ENCODE measurements around the gene KTN1.

Gene KTN1

DNA sequence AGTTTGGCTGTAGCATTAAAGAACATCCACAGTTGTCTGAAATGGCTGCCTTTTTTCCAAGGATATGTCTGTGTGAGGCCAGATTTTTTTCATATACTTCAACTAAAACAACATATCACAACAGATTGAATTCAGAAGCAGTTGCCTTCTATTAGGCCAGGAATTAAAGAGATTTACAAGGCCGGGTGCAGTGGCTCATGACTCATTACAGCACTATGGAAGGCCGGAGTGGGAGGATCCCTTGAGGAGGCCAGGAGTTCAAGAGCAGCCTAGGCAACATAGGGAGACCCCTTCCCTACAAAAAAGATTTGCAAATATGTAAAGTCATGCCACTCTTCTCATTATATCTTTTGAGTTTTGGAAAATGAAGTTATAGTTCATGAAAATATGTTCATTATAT lies 108.6 kb downstream of the KTN1 start:
- DNase-seq = no peak

DNA sequence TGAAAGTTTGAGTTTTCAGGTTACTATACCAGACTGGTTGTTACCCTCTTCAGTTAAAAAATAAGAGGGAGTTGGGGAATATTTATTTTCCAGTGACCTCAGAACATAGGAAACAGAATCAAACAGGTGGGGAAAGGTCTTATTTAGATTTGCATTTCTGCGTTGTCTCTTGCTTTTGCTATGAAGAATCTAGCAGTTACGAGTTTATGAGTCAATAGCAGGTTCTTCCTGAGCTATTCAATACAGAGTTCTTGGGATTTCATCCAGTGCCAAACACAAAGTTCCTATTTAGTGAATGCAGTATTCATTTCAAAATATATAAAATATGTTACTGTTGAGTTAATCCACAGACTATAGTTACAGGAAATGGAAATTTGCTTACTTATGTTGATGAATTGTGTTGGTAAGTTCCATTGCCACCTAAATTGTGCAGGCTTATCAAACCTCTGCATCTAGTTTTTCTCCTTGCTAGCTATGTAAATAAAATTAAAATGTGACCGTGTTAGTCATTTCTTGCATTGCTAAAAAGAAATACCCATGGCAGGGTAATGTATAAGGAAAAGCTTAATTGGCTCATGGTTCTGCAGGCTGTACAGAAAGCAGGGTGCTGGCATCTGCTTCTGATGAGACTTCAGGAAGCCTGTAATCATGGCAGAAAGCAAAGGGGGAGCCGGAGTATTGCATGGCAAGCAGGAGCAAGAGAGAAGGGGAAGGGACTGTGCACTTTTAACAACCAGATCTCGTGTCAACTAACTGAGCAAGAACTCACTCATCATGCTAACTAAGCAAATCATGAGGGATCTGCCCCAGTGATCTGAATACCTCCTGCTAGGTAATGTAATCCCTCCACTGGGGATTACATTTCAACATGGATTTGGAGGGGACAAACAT lies 110.2 kb downstream of the KTN1 start:
- no peak for DNase-seq

DNA sequence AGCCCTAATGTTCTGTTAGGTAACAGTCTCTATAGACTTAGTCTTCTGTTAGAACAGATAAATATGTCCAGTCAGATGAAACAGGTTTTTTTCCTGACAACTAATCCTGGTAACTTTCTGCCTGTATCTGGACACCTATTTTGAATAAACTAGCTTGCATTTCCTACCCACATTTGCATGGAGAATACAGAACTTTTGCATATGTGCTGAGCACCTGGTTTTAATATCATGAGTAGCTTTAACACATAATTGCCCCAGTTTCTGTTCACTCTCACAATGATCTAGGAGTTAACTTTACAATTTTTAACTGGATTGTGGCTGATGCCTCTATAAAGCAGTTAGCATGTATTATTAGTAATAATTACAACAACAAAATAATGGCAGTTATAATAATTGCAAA lies 111.7 kb downstream of the KTN1 start:
- no peak for DNase-seq

DNA sequence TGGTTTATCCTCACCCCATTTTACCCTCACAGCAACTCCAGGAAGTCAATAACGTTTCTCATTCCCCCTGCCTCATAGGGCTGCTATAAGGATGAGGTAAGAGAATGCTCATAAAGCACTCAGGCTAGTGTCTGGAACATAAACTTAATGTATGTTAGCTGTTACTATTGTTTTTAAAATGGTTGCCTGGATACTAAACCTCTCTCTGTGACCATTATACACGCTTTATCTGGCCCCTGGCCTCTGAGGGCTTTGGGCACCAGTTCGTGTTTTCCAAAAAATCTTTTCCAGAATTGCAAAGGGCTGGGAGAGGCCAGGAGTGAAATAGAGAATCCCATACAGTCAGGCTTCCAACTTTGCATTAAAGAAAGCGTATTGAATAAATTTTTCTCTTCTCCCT lies 113.9 kb downstream of the KTN1 start:
- DNase-seq = no peak

DNA sequence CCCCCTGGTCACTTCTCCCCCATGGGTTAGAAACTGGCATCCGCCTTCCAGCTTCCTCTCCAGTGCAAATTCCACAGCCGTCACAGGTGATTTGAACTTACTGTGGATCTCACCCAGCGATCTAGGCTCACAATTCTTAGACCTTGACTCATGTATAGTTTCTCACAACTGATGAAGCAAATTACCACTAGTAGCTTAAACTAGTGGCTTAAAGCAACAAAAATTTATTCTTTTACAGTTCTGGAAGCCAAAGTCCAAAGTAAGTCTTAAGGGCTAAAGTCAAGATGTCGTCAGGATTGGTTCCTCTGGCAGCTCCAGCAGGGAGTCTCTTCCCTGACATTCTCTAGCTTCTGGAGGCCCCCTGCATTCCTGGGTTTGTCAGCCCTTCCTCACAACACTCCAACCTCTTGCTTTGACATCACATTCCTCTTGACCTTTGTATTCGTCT lies 117.4 kb downstream of the KTN1 start:
- no peak for DNase-seq

DNA sequence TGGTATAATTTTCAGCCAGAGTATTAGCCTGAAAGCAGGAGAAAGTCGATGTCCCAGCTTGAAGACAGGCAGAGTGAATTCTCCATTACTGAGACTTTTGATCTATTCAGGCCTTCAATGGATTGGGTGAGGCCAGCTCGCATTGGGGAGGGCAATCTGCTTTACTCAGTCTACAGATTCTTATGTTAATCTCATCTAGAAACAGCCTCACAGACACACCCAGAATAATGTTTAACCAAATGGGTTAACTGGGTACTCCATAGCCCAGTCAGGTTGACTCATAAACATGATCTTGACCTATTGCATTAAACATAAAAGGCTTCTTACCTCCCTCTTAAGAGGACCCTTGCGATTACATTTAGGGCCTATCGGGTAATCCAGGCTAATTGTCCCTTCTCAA lies 118.0 kb downstream of the KTN1 start:
- DNase-seq = no peak

DNA sequence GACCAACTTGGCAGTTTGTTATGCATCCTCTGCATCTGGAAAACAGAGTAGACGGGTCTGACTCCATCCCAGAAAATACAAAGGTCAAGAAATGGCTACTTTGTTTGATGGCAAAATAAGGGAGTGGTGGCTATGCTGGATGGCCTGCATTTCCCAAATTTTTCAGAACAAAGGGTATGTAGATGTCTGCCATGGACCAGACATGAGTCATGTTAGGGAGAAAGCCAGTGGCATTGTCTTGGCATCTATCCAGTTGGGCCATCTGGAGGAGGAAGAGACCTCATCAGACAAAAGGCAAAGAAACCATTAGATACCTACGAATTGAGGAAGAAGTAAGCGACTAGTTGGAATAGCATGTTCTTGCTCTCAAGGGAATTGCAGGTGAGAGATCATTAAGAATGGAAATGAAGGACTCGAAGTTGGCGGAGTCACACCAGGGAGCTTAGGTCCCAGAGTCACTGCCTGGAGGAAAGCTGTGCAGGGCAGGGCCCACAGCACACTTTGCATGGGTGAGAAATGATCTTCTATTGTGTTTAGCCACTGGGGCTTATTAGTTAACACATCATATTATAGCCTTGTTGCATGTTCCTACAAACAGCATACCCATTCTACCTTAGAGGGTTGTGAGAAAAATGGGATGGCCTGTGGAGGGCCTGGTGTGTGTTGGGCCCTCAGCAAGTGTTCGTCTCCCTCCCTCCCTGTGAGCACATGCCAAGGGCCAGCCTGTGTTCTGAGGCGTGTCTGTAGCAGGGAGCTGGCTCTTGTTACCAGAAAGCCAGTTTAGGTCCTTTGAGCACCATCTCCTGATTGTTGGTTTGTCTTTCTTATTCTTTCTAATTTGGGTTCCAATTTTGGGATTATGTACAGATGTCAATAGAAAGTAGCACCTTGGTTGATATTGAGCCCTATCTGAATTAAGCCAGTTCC lies 119.4 kb downstream of the KTN1 start:
- DNase-seq = no peak

DNA sequence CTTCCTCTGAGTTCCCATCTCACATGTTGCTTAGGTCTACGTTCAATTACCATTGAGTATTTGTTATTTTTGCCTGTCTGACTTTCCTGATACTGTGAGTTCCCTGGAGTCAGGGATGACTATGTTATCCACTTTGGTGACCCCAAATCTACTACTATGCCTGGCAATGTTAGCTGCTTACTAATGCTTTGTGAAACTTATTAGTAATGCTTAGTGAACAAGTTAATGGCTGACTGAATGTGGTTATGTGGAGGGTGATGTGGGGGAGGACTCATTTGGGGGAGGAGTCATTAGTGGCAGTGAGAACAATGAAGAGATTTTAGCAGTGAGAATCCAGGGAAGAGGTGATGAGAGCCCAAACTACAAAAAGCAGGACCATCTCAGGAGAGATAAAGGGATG lies 121.6 kb downstream of the KTN1 start:
- no peak for DNase-seq

DNA sequence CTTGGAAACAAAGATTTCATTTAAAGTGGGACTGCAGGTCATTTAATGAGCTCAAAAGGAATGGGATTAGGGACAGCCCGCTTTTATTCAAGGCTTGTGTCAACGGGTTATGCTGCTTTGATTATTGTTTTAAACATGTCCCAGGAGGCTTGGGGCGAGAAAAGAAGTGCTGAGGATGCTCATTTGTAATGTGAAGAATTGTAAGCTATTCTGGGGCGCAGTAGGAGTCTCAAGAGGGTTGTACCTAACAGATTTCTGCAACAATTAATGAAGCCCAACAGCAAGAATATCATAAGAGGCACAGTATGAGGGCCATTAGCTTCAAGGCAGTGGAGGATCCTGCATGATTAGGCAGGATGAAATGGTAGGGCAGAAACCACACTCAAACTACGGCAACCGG lies 122.5 kb downstream of the KTN1 start:
- DNase-seq = no peak

DNA sequence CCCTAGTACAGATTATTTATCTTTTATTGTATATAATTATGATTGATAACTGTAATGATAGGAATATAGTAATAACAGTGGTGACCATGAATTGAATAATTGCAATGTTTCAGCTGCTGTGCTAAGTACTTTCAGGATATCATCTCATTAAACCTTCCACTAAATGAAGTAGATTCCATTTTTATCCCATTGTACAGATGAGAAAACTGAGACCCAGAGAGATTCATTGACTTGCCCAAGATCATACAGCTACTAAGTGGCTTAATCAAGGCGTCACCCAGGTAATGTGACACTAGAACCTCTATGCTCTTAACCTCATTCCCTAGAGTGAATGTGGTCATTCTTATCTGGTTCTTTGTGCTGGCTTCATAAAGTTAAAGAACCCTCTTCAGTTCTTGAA lies 124.6 kb downstream of the KTN1 start:
- DNase-seq = no peak

DNA sequence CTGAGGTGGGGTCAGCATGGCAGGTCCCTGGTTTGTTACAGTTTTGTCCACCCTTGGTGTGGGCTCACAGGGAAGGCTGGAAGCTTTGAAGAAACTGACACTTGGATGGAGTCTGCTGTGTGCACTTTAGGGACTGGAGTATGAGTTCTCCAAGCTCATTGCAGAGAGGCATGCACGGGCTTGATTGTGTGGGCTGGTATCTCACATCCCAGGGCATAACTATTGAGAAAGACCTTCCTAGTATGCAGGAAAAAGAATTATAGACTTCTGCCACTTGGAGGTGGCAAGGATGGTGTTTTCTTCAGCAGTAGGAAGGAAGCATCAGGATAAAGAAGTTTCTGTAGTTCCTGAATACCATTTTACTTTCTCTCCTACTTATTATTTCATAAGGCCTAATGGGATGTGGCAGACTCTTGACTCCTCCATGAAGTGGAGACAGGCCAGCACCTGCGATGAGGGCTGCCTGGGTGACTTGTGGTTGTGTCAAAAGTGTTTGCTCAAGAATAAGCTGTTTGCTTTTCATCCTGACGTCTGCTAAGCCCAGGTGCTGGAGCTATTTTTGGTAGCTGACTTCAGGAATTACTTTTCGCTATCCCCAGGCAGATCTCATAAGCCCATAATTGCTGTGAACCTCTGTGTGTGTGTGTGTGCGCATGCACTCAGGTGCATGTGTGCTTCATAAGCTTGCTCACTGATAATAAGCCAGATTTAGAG lies 125.8 kb downstream of the KTN1 start:
- peak; percentile 65 to 93 for DNase-seq

DNA sequence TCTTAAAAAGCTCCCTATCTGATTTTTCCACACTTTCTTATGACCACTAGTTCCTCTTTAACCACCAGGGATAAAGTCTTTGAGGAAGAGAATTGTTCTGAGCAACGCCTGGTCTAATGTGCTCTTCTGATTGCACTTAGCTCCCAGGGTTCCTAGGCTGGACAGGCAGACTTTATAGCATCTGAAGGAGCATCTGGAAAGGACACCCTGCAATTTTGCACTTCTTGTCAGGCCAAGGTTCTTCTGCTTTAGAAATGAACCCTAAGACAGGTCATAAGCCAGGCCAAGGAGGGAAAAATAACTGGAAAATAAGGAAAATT lies 126.3 kb downstream of the KTN1 start:
- DNase-seq = no peak

DNA sequence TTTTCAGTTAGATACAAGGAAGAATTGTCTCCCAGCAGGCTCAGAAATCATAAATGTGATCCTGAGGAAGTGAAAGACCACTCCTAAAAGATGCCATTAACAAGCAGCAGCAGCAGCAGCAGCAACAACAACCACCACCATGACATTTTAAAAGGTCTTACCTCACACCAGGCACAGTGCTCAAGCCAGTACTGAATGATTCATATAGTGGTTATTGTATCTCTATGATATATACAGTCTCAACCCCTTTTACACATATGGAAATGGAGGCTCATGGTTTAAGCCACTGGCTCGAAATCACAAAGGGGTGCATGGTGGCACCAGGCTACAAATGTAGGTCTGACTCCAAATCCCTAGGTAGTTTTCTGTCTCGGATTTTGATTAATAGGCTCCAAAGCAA lies 126.9 kb downstream of the KTN1 start:
- no peak for DNase-seq

DNA sequence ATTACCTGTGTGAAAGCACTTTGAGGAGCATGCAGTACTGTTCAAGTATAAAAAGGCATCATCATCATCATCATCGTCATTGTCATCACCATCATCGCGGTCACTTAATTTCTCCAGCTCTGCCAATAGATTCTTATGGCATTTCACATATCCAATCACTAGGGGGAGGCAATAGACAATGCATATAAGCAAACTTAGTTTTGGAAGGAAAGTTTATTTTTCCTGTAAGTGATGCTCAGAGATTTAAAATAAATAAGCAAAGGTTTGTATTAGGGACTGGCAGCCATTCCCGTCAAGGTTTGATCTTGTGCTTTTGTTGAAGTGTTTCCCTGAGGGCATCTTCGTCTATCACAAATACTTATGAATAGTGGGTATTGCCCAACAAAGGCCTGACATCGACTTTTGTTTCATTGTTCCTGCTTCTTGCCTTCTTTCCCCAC lies 127.4 kb downstream of the KTN1 start:
- DNase-seq = peak in 1 of 2 experiments; percentile 52

DNA sequence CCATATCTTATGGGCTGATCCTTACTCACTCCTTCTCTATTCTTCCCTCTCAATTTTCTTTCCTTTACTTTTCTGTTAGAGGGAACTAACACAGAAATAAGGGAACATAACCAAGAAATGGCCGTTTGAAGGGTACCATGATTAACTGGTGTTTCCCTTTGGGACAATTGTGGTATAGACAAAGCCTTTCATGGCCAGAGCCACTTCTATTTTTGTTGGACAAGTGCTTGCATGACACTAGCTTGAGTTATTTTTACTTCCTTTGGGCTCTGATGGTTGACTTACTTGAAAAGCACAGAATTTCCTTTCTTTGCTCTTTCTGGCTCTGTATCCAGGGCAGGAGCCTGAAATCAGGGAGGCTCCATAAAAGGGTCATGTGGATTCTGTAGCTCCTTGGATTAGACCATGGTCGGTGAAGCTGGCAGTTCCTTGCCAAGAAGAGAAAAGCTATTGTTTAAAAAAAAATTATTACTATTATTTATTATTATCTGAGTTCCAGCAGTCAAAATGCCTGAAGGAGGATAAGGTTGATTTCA lies 130.6 kb downstream of the KTN1 start:
- no peak for DNase-seq

DNA sequence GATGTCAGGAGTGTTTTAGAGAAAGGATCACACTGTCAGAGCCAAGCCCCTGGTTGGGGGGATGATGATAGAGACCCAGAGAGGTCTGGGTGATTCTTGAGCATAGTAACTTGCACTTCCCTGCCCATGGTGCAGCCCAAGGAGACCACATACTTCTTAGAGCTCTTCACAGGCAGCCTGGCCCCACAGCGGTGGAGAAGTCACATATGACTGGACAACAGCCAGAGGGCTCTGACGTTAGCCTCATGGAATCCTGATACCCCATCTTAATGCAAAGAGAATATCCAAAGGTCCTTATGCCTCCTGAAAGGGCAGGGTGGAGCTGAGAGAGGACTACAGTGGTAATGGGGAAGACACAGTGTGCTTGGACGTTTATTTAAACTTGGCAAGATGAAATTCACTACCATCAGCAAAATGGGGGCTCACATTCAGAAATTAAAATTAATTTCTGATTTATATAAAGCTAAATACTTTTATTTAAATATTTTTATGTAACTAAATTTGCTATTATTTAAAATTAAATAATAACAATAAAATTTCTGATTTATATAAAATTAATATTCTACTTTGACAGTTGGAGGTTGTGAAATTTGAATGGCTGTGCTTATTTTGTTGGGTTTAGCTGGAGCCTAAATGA lies 131.3 kb downstream of the KTN1 start:
- no peak for DNase-seq

DNA sequence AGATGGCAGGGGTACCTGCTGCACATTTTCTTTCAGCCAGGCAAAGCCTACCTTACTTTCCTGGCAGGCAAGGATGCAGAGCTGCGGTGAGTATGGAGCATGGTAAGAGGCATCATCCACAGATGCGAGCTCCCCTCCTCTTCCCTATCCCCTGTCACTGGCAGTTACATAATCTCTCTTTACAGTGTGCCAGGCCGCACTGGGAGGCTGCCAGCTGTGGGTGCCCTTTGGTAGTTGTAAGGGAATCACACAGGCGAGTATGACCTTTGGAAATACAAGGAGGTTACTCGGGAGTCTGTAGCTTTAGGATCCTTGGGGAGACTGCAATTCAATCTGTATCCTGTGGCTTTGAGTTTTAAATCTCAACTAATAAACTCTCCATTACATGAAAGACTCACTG lies 132.5 kb downstream of the KTN1 start:
- no peak for DNase-seq

DNA sequence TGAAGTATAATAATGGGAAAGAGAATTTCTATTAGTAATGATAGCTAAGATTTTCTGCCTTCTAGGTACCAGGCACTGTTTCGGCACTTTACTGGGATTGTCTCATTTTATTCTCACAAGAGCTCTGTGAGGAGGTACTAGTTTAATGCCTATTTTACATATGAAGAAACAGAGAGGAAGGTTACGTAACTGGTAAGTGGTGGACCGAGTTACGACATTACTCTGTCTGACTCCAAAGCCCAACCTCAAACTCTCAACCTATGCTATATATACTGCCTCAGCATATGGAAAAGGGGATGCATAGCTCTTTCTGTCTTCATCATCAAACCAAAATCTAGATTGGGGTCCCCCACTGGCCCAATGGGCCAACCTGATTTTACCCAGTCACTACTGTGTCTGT lies 133.5 kb downstream of the KTN1 start:
- DNase-seq = no peak

DNA sequence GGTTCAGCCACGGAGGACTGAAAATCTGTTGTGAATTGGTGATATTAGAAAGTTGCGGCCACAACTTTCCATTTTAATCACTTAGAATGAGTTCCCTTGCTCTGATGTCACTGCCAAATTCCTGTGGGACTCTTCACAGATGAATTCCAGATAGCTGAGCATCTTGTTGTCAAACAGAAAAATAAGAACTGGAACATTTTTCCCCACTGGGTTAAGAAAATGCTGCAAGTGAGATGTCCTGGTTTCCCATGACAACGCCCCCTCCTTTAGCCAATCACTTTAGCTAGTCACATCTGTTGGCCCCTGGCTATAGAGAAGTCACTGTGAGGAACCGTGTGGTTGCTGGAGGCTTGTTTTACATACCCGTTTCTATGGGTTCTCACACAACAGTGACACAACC lies 135.9 kb downstream of the KTN1 start:
- no peak for DNase-seq

DNA sequence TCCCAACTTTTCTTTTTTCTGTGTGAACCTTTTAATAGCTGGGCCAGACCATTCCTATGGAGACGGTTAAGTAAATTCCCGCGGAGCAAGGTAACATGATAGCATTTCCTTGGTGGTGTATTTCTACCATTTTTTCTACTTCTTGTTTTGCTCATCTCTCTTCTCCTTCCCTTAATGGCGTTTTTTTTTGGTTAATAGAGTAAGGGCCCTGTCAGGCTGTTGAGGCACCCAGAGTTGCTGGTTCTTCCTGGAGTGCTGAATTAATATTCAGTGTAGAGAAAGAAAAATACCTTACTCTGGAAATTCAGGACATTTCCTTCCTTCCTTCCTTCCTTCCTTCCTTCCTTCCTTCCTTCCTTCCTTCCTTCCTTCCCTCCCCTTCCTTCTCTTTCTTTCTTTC lies 137.6 kb downstream of the KTN1 start:
- DNase-seq = no peak

DNA sequence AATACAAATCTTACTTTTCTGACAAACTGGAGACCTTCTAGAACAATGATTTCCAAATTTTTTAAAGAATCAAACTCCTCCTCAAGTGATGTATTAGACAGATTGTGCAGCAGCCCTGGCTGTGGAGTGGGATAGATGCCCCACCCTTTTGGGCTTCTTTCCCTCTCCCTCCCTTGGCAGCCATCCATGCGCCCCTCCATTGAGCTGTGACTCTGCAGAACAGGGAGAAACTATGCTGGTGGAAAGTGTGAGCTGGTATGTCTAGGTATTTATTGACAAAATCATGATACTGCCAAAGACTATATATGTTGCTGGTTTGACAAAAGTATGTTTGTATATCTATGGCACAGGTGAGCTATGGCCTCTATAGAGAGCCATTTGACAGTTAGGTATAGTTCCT lies 138.5 kb downstream of the KTN1 start:
- no peak for DNase-seq

DNA sequence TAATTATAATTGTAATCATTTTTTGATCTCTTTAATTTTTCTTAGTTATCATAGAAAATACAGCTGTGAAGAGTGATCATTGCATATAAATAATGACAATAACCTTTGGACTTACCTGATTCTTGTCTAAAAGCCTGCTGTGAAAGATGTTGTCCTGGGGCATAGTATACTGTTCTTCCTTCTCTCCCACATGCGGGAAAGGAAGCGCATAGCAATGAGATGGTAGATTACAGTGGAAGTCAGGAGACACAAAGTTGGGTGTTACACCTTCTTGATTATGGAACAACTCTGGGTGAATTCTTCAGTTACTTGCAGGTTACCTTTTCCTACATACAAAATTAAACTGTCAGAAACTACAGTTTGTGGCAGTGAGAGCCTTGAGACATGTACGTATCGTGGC lies 140.8 kb downstream of the KTN1 start:
- no peak for DNase-seq

DNA sequence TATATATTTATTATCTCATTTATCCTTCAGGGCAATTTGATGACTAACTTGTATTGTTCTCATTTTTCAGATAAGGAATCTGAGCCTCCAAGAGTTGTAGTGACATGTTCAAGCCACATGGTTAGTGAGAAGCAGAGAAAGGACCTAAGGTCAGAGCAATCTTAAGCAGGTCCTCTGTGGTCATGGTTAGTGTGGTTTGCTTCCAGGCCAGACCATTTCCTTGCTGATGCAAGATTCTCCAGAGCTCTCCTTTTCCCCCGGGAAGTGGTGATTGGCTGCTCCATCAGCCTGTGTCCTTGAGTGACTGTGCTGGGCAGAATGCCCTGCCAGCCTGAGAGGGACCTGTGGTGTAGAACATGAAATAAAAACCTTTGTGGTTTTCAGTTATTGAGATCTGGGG lies 141.3 kb downstream of the KTN1 start:
- no peak for DNase-seq
